Activated T-cell treated with anti-CD3 and anti-CD28 coated beads for 48 hours (primary cell): ENCODE results near the gene TGFA.

Experiments used
- DNase-seq: peaks from one replicate; pipeline ENCODE4 v3.0.0-alpha.2; 2020; ENCODE audit warnings: low read depth

The TGFA gene

DNA sequence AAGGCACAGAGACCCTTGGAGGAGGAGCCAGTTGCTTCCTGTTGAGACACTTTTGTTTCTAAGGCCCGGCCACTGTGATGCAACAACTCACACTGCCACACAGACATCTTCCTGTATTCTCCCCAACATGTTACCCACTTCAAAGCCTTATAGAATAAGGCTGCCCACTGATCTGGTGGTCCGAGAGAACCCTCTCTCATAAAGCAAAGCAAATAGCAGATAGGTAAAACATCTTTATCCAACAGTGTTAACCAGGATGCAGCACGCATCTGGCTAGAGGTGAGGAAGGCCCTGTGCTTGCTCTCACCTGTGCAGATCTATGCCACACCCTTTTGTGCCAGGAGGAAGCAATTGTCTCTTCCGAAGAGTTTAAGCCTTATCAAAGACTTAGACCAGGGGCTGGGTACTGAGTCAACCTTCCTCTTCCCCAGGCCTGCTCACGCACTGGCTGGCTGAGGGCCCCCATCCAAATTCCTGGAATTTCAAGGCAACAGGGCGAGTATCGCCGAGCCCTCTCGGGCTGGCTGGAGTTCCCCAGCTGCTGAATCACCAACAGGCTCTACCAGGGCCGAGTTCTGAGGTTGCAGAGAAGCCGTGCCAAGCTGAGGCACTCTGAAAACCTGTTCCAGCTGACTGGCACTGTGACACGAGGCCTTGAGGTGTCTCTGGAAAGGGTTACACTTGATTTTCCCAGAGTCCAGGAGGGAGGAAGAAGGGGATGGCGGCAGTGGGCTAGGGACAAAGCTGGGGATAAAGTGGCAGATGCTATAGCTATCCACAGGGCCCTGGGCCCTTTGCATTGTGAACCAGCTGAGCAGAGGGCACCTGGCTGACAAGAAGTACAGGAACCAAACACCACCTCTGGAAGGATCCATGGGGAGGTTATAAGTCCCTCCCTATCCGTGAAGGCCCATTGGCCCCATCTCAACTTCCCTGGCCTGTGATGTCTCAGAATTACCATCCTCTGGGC is 29.3 kb downstream of the TGFA start:
- DNase-seq = no peak

- DNase-seq = no peak
These were observed 30.0 kb downstream of the TGFA start for GRCh38 chr2:70523672-70523995.

- no peak for DNase-seq
These were observed 31.0 kb downstream of the TGFA start for GRCh38 chr2:70522627-70523026.

- no peak for DNase-seq
These were observed 32.8 kb downstream of the TGFA start for GRCh38 chr2:70520825-70521224.

DNA sequence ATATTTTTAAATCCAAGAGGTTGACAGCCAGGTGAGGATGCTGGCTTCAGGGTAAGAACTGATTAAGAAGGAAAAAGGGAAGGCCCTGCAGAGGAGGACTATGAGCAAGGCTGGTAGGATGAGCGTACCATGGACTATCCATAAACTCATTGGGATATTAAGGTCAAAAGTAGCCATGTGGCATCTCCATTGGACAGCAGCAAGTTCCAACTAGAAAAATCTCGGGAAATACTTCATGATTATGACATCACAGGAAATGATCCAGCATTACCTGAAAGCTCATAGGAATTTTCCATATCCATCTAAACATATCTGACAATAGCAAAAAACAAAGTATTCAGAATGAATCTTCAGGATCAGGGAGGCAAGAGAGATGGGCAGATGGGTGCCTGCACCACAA is 34.2 kb downstream of the TGFA start:
- DNase-seq = no peak

GRCh38 chr2:70518557-70518956 is 35.1 kb downstream of the TGFA start:
- no peak for DNase-seq

GRCh38 chr2:70517804-70518203 is 35.8 kb downstream of the TGFA start:
- DNase-seq = no peak

GRCh38 chr2:70516596-70516995 is 37.0 kb downstream of the TGFA start:
- DNase-seq = no peak

DNA sequence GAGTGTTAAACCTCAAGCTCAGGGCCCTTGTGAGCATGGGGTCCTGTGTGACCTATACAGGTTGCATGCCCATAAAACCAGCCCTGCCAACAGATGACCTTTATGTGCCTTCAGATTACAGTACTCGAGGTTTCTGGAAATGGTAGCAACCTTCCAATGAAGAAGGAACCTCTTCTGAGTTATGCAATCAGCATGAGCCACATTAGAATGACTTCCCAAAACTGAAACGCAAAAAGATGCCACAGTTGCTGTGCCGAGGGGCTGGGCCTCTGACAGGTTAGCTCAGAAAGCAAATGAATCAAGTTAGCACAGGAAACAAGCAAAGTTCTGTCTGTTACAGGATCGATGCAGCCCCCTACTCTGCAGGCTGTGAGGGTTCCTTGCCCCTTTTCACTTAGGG is 37.7 kb downstream of the TGFA start:
- DNase-seq = no peak

DNA sequence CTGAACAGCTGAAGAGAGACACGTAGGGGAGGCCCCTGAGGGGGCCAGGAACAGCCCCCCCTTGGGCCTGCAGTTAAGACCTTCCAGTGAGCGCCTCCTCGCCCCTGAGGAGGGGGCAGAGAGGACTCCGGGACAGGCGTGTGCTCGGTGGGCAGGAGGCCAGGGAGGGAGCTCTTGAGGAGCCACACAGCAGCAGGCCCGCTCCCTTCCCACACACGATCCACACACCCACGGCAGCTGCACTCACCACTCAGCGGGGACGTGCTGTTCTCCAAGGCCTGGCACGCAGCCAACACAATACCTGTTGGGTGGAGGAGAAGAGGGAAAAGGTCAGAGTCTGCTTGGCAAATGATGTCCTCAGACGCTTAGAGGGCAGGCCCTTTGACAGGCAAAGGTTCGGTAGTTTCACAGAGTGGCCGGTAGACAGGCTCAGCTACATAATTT is 39.0 kb downstream of the TGFA start:
- no peak for DNase-seq

- DNase-seq = no peak
These were observed 39.9 kb downstream of the TGFA start for GRCh38 chr2:70513738-70514137.

- DNase-seq = no peak
These were observed 41.5 kb downstream of the TGFA start for GRCh38 chr2:70511971-70512729.

- DNase-seq = no peak
These were observed 43.3 kb downstream of the TGFA start for GRCh38 chr2:70510313-70510712.

- no peak for DNase-seq
These were observed 44.1 kb downstream of the TGFA start for GRCh38 chr2:70509565-70509964.

DNA sequence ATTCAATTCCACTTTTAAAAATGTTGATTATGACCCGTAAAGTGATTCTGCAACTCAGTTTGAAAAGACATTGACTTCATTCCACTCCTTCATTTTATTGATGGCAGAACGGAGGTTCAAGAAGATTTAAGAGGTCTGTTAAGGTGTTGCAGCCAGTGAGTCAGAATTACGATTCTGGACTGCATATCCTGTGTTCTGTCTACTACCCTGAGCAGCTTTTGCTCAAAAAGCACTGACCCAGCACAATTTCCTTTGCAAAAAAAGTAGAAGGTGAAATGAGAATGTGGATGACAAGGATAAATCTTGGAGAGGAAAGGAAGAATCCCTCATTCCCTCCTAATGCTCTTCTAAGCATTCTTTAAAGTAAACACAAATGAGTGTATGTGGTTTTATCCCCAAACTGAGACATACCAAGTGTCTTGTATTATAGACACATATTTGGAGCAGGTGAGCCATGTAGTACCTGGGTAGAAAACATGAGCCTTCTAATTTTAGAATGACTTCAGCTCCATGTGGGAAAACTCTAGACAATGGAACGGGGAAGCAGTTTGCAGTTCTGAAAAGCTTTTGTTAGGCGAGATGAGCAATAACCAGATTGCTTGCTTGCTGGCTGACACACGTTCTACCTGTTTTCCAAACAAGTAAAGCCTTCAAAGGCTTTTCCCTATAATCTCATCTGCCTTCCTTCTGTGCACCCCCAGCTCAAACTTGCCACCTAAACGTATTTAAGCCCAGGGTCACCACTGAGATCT is 44.7 kb downstream of the TGFA start:
- no peak for DNase-seq

DNA sequence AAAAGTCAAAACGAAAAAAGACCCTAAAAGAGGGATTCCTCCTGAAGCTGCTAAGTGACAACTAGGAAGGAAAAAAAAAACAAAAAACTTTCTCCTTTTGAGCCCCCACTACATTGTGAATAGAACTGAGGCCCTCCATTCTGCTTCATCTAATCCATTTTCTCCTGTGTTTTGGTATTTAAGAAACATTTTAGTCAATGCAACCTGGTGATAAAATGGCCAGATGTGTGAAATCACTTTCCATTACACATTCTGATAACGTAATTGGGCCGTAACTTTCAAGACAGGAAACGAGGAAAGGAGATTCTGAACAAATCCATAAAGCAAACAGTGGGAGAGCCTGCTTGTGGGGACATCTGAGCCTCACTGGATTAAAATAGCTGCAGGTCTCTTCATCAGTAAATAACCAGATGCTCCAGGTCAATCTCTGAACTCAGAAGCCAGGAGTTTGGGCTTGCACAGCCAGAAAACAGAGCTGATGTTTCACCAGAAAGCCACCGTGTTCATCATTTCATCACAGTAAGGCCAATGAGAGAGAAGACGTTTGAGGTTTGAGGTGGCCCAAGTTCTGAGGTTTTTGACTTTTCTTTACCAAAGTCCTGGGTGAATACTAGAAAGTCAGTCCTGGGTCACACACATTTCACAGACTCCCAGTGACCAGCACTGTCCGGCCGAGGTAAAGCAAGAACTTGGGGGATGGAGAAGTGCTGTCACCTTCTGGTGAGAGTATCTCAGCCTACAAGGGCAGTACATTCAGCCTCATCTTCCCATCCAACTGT is 47.8 kb downstream of the TGFA start:
- DNase-seq = no peak

DNA sequence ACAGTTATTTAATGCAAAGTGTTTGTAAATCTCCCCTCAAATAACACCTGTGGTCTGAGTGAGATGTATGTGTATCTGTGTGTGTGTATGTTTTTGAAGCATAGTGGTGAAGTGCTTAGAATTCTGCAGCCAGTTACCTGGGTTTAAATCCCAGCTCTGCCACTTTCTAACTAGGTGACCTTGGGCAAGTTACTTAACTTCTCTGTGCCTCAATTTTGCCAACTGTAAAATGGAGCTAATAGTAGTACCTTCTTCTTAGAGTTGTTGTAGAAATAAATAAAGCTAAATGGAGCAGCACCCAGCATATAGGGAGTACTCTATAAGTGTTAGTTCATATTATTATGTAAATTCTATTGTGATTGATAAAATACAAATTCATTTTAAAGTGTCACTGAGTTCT is 48.9 kb downstream of the TGFA start:
- no peak for DNase-seq

- DNase-seq = no peak
These were observed 49.7 kb downstream of the TGFA start for GRCh38 chr2:70503896-70504295.

DNA sequence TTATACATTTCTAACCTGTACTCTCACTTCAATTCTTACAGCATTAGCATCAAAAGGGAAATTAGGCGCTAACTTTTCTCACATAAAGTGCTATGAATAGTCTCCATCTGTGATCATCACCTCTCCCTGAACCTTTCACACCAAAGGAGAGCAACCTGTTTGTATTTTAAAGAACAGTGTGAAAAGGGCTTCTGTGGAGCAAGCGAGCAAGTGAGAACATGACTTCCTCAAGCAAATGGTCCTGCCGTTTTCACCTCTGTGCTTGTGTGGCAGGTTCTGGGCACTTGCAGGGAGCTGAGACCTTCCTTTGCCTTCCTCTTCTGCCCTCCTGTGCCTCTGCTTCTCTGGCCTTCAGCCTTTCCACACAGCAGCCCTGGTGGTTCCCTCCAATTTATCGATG is 51.9 kb downstream of the TGFA start:
- DNase-seq = no peak

DNA sequence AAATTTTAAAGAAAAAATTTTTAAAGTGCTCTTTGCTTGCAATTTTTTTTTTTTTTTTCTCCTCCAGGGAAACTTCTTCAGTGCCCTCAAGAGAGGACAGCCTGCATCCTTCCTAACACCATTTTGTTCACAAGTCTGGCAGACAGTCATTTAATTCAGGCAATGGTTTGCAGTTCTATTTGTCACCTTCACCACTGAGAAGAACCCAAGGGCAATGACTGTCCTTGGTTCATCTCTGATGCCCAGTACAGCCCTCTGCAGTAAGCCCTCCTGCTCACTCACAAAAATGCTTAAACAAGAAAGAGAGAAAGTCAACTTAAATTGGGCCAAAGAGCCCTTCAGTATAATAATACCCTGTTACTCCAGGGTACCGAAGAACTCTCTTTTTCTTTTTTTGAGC is 52.4 kb downstream of the TGFA start:
- DNase-seq = no peak

GRCh38 chr2:70499253-70499652 is 54.4 kb downstream of the TGFA start:
- DNase-seq = no peak

GRCh38 chr2:70498528-70498927 is 55.1 kb downstream of the TGFA start:
- DNase-seq = no peak
